ENCODE measurements around the gene TESK1.

Gene TESK1

GRCh38 chr9:35618325-35618727 lies 13.3 kb downstream of the TESK1 start, which contains the start of gene CD72:
Gene CD72 (minus strand): TSS chr9:35618413. CDS start chr9:35618303, 110 bp downstream.
- TF ChIP-seq, protein P1, sequence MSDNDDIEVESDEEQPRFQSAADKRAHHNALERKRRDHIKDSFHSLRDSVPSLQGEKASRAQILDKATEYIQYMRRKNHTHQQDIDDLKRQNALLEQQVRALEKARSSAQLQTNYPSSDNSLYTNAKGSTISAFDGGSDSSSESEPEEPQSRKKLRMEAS (IDR thresholded peaks at IDR 0.05): no peak
- no peak for TF ChIP-seq TEAD4 (IDR thresholded peaks at IDR 0.05)
- TF ChIP-seq EGR1 (IDR thresholded peaks at IDR 0.05): no peak
- TF ChIP-seq YY1 (IDR thresholded peaks at IDR 0.05; ENCODE audit: low read depth): no peak
- no peak for TF ChIP-seq CEBPB (IDR thresholded peaks at IDR 0.05)
- no peak for TF ChIP-seq EP300 (IDR thresholded peaks at IDR 0.05; ENCODE audit: borderline replicate concordance)
- no peak for TF ChIP-seq REST (IDR thresholded peaks at IDR 0.05; ENCODE audit: low read depth)
- no peak for TF ChIP-seq ZBTB7A (IDR thresholded peaks at IDR 0.05; ENCODE audit: low read depth)
- TF ChIP-seq, protein P2, sequence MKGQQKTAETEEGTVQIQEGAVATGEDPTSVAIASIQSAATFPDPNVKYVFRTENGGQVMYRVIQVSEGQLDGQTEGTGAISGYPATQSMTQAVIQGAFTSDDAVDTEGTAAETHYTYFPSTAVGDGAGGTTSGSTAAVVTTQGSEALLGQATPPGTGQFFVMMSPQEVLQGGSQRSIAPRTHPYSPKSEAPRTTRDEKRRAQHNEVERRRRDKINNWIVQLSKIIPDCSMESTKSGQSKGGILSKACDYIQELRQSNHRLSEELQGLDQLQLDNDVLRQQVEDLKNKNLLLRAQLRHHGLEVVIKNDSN (IDR thresholded peaks at IDR 0.05): no peak

DNA sequence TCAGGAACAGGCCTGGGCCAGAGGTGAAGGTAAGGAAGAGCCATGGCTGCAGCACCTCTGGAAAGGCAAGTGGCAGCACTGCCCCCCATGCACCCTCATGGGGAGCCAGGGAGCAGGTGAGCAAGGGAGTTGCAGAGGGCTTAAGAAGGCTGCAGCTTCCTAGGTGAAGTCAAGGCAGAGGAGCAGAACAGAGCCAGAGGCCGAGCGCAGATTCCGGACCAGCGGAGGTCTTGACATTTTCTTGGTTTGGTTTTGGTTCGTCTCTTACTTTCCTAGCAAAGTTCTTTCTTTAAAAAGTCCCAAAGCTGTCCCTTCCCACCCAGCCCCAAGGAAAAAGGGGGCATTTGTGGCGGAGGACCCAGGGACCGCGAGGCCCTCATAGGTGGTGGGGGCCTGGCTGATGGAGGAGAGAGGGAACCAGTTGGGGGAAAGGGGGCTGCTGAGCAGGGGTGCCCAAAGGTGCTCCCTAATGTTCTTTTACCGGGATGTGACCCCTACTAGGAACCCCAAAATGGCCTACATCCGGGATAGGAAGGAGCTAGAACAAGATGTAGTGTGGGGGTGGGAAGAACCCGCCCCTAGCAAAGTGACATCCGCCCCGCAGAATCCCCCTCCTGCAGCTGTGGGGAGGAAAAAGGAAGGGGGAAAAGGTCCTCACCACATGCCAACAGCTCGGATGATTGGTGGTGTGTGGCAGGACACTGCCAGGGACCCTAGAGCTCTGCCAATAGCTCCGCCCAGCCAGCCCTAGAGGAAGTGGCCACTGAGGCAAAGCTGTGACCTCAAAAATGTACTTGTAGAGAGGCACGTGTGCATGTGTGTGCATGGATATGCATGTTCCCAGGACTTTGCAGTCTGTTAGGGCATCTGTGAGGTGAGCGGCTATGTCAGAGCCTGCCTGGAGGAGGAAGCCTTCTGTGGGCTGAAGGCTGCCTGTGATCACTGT lies 14.1 kb downstream of the TESK1 start:
- TF ChIP-seq, protein P1 (IDR thresholded peaks at IDR 0.05): no peak
- no peak for TF ChIP-seq TEAD4 (IDR thresholded peaks at IDR 0.05)

- TF ChIP-seq YY1 (IDR thresholded peaks at IDR 0.05; ENCODE audit: low read depth) (no peak), RAD21 (IDR thresholded peaks at IDR 0.05; ENCODE audit: low read depth) (no peak), TEAD4 (IDR thresholded peaks at IDR 0.05) (no peak), REST (IDR thresholded peaks at IDR 0.05; ENCODE audit: low read depth) (no peak), CREB1 (IDR thresholded peaks at IDR 0.05; ENCODE audit: low read depth) (no peak), EGR1 (IDR thresholded peaks at IDR 0.05) (no peak), FOXM1 (IDR thresholded peaks at IDR 0.05; ENCODE audit: borderline replicate concordance, low read depth) (no peak), ZBTB7A (IDR thresholded peaks at IDR 0.05; ENCODE audit: low read depth) (no peak), NFIC (IDR thresholded peaks at IDR 0.05) (no peak)
- TF ChIP-seq, protein P2 (IDR thresholded peaks at IDR 0.05): no peak
- TF ChIP-seq, protein P1 (IDR thresholded peaks at IDR 0.05): no peak
Measured at GRCh38 chr9:35619800-35620158, 14.7 kb downstream of the TESK1 start.

DNA sequence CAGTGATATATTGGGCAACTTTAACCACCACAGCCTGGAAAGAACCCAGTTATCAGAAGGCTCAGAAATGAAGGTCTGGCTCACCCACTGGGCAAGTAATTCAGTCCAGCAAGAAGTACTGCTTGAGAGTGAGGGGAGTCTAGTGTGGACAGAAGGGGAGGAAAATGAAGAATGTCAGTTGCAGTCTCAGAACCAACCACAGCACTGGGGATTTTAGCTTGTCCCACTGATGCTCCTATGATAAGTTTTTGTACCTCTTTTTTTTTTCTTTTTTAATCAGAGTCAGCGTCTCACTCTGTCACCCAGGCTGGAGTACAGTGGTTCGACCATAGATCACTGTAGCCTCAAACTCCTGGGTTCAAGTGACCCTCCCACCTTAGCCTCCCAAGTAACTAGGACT lies 22.5 kb downstream of the TESK1 start:
- no peak for TF ChIP-seq NFIC (IDR thresholded peaks at IDR 0.05)
- TF ChIP-seq CREB1 (IDR thresholded peaks at IDR 0.05; ENCODE audit: low read depth): no peak
- no peak for TF ChIP-seq FOXM1 (IDR thresholded peaks at IDR 0.05; ENCODE audit: borderline replicate concordance, low read depth)
- no peak for TF ChIP-seq EGR1 (IDR thresholded peaks at IDR 0.05)
- TF ChIP-seq RAD21 (IDR thresholded peaks at IDR 0.05; ENCODE audit: low read depth): no peak
- no peak for TF ChIP-seq YY1 (IDR thresholded peaks at IDR 0.05; ENCODE audit: low read depth)
- TF ChIP-seq CEBPB (IDR thresholded peaks at IDR 0.05): no peak
- TF ChIP-seq TAF1 (IDR thresholded peaks at IDR 0.05; ENCODE audit: low read depth): no peak
- TF ChIP-seq TEAD4 (IDR thresholded peaks at IDR 0.05): no peak
- no peak for TF ChIP-seq TCF12 (IDR thresholded peaks at IDR 0.05; ENCODE audit: low read depth)
- TF ChIP-seq, protein P2 (IDR thresholded peaks at IDR 0.05): no peak
- no peak for TF ChIP-seq EP300 (IDR thresholded peaks at IDR 0.05; ENCODE audit: borderline replicate concordance)
- TF ChIP-seq REST (IDR thresholded peaks at IDR 0.05; ENCODE audit: low read depth): no peak
- no peak for TF ChIP-seq ZBTB7A (IDR thresholded peaks at IDR 0.05; ENCODE audit: low read depth)
- TF ChIP-seq, protein P1 (IDR thresholded peaks at IDR 0.05): no peak
